HT-29 (cell line): ENCODE measurements around the gene CRIP1. TPM values are rescaled to one million over a fixed set of nuclear protein-coding genes. Genes with fewer than 3 reads are reported as not detected.
A peak's percentile ranks its signal among the peaks of the same experiment; 100 is the strongest.

ENCODE experiments used
- DNase-seq: peaks from one replicate; pipeline ENCODE4 v3.0.0-alpha.2; 2015; ENCODE audit warnings: low spot score
- total RNA-seq: library from RNA; depleted of rRNA; stranded (reverse); fragments of >200 nt; shearing (Covaris generic); gene quantifications from 2 replicates; pipeline ENCODE4 v1.2.3, GENCODE V29; 2014

Gene CRIP1
- total RNA-seq, 1 experiment from 2014 or later, result 791 TPM

DNA sequence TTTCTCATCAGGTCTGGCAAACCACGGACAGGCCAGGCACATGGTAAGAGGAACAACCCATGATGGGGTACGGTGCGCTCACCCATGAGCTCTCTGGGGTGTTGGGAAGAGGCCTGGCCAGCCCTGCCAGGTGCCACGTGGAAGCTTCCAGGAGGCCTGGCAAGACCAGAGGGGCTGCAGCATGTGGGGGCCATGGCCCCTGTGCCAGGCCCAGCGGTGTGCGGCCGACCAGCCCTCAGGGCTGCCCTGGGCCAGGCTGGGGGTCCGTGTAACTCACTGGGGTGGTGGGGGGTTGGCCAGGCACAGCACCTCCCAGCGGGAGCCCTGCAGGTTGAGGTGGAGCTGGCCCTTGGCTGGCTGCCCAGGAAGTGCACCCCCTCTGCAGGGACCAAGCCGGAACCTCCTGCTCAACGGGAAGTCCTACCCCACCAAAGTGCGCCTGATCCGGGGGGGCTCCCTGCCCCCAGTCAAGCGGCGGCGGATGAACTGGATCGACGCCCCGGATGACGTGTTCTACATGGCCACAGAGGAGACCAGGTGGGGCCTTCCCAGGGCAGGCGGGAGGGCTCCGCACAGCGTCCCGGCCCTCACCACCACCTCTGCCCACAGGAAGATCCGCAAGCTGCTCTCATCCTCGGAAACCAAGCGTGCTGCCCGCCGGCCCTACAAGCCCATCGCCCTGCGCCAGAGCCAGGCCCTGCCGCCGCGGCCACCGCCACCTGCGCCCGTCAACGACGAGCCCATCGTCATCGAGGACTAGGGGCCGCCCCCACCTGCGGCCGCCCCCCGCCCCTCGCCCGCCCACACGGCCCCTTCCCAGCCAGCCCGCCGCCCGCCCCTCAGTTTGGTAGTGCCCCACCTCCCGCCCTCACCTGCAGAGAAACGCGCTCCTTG, 17.0 kb upstream of the CRIP1 start:
- DNase-seq, result peak; percentile 89

DNA sequence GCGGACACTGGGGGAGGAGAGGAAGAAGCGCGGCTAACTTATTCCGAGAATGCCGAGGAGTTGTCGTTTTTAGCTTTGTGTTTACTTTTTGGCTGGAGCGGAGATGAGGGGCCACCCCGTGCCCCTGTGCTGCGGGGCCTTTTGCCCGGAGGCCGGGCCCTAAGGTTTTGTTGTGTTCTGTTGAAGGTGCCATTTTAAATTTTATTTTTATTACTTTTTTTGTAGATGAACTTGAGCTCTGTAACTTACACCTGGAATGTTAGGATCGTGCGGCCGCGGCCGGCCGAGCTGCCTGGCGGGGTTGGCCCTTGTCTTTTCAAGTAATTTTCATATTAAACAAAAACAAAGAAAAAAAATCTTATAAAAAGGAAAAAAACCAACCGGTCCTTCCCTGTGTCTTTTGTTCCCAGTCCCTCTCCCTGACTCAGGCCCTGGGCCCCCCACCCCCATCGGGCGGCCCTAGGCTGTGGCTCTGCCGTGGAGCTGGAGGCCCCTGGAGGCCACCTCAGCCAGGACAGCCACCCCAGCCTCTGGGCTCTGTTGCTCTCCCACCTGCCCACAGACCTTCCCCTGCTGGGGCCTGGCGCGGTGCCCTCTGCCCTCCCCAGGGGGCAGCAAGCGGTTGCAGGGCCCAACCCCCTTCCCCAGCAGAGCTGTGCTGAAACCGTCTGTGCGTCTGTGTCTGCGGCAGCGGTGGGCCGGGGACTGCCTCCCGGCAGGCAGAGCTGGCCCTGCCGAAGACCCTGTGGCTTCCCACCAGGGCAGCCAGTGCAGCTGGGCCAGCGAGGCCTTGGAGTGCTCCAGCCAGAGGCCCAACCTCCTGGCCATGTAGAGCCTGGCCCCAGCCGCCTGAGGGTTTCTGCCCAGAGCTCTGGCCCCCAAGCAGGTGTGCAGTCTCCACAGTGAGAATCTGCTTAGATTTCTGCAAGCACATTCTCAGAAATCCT, 16.1 kb upstream of the CRIP1 start:
- no peak for DNase-seq

DNA sequence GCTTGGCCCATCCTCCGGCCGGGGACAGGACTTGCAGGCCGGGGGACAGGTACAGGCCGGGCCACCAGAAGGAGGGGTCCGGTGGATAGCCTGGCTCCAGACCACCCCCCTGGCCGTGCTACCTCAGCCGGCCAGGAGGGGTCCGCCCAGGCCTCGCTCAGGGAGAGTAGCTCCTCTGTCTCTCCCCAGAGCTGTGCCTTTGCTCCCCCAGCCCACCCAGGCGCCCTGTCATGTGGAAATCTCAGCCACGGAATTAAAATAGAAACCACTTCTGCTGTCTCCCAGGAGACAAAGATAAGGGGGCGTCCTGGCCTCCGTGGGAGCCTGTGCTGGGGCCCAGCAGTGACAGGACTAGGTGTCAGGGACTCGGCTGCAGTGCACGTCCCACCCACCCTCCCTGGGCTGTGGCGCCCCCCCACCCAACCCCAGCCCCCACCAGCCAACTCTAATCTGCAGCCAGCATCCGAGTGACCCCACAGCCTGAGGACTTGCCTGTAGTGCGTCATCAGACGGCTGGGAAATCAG, 15.3 kb upstream of the CRIP1 start:
- no peak for DNase-seq

DNA sequence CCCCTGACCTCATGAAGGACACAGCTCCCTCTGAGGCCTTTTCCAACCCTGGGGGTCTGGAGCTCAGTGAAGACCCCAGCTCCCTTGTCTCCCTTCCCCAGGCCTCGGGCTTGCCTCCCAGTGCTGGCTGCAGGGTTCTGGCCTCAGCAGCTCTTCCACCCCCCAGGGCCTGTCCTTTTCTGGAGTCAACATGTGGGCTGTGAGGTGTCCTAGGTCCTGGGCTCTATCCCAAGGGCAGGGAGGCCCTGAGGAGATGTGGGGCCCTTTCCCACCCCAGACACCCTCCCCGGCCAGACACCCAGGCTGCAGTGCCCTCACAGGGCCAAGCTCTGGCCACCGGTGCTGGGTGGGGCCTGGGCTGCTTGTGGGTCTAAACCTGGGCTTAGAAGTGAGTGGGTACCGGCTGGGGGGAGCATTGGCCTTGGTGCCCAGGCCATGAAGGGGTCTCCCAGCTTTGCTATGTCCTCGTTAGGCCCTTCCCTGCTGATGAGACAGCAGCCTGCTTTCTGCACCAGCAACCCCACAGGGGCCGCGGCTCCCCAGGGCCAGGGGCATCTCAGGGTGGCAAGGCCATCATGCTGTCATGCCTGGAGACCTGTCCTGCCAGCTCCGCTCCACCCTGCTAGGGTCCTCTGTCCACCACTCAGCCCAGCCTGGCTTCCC, 14.7 kb upstream of the CRIP1 start:
- DNase-seq, result no peak

DNA sequence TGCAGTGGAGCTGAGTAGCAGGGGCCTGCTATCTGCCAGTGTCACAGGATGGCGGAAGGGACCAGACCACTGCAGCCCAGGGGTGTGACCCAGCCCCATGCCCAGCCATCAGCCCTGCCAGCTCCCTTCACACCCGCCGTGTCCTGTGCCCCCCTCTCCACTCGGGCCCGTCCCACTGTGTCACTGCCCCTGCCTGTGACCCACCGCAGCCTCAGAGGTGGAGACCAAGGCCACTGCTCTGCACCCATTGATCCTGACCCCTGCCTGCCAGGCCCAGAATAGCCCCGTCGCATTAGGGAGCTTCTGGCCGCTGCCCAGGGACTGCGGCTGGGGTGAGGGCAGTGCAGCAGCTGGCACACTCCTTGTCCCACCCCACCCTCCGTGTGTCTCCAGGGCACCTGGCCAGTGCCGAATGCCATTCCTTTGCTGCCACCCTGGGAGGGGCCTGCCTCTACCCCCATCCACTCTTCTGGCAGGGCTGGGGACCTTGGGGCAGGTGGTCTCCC, 14.1 kb upstream of the CRIP1 start:
- peak; percentile 78 for DNase-seq

DNA sequence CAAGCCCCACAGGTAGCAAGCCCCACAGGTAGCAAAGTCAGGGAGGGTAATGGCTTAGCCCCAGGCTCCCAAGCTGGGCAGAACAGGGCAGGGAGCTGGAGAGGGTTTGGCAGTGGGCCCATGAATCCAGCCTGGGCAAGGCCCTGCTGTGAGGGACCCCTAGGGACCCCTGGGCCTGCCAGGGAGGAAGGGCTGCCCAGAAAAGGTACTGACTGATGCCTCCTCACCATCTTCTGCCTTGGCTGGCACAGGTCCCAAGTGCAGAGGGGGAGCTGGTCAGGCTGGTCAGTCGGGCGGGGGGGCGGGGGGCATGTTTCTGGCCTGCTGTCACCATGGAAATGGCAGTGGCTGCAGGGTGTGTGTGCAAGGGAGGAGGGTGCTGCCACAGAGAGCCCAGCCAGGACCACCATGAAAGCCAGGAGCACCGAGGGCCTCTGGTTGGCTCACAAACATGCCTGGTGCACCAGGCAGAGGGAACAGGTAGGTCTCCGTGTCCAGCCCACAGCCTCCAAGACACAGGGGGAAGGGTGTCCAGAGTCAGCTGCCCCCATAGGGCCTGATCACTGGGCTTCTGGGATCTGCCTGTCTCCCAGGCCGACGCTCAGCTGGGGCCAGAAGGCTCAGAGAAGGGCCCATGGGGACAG, 13.5 kb upstream of the CRIP1 start:
- DNase-seq, result peak; percentile 56

DNA sequence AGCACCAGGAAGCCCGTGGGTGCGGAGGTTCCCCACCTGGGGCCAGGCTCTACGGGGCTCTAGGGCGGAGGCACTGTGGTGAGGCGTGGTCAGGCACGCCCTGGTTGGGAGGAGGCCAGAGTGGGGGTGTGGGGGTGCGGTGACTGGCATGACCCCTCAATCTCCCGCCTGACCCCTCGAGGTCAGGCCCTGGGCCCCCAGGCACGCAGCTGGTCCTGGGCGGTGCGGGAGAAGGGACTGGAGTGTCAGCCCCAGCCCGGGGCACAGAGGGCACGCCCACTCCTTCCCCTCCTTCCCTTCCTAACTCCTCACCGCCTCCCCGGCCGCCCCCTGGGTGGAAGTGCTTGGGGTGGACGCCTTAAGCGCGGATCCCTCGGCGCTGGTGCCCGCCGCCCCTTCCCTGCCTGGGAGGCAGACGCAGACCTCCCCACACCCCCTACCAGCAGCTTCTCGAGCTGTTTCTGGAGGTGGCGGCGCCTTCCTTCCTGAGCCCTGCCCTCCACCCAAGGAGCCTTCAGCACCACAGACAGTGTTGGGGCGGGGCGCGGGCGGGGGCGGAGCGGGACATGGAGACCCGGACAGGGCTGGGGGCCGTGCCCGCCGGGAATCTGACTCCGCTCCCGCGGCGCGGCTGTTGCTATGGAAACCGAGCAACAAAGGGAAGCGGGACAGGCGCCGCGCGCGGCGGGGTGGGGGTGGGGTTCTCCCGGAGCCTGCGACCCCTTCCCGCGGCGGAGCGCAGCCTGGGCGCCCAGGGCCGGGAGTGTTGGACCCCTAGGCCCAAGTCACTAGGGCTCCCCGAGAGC, 12.8 kb upstream of the CRIP1 start:
- peak; percentile 82 for DNase-seq

DNA sequence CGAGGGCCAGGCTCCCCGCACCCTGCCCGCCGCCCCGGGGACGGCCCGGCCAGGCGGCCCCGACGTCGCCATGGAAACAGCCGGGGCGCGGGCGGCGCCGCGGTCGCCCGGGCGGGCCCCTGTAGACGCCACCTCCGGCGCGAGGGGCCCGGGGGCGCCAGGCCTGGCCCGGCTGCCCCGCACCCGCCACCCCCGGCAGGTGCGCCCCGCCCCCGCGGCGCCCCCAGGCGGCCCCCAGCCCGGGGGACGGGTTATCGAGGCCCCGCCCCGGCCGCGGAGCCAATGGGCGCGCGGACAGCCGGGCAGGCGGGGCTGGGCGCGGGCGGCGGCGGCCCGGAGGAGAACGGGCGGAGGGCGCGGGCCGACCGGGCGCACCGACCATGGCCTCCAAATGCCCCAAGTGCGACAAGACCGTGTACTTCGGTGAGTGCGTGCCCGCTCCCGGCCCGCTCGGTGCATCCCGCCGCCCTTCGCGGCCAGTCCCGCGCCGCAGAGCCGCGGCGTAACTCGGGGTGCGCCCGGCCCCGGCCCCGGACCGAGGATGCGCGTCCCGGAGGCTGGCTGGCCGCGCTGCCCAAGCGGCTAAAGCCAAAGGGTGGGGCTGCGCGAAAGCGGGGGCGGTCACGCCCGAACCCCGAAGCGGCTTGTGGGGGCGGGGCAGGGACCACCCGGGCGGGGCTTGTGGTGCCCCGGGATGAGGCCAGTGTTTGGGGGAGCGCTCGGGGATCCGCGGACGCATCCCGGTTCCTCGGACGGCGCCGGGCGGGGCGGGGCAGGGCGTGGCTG, 12.0 kb upstream of the CRIP1 start, which contains the start of gene CRIP2:
TSS of gene CRIP2 (plus strand) at position 339 of the 786 bp plus-strand sequence. CDS start at position 381, 42 bp downstream.
- DNase-seq, result peak; percentile 70

DNA sequence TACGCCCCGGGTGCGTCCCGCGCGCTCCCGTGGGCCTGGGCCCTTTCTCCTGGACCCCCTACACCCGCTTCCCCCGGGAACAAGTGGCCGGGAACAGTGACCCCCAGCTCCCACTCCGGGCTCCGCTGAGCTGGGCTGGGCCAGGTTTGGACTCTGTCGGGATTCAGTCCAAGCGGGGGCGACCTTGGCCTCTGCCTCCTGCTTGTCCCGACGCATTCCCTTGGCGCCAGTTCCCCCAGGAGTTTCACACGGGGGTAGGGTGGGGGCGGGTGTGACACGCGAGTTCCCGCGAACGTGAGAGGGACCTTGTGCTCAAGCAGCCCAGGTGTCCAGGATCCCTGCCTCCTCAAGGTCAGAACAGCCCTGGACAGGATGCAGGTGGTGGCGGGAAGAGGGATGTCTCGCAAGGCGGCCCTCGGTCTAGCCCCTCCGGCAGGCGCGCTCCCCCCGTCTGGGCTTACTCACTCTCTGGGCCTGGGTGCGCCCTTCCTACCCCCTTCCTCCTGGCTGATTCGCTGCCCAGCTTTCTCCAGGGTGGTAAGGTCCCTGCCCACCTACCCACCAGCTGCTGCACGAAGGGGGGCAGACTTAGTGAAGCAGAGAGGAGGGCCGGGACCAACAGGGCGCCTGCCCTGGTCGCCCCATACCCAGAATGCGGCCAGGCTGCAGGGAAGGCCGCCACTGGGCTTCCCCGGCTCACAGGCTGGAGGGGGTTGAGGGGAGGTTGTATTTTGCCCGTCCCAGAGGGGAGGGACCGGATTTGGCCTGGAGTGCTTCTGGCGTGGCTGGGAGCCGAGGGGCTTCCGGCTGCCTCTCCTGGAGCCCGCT, 11.2 kb upstream of the CRIP1 start:
- peak; percentile 35 for DNase-seq

DNA sequence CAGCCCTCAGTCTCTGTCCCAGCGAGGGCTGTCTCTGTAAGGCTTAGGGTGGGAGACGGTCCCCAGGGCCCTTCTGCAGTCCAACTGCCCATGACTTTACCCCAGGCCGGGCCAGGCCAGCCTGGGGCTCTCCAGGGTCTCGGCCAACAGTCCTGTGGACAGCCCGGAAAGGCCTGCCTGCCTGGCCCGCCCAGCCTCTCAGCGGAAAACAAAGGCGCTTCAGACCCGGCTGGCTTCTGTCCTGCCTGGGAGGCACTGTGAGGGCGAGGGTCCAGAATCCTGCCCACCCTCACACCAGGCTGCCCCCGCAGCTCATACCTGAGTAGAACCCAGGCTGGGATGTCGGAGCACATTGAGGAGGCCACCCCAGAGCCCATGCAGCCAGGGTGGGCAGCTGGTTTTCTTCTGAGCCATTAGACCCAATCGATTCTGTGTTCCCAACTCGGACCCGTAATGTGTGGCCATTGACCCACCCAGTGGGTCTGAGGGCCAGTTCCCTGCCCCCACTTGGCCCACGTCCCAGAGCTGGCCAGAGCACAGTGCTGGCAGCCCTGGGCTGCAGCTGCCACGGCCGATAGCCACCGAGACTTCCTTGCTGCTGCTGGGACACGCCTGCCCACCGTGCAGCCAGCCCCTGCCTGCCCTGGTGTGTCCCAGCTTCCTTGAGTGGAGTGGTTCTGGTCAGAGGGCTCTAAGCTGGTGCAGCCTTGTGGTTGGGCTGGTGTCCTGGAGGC, 10.4 kb upstream of the CRIP1 start:
- peak; percentile 66 for DNase-seq

DNA sequence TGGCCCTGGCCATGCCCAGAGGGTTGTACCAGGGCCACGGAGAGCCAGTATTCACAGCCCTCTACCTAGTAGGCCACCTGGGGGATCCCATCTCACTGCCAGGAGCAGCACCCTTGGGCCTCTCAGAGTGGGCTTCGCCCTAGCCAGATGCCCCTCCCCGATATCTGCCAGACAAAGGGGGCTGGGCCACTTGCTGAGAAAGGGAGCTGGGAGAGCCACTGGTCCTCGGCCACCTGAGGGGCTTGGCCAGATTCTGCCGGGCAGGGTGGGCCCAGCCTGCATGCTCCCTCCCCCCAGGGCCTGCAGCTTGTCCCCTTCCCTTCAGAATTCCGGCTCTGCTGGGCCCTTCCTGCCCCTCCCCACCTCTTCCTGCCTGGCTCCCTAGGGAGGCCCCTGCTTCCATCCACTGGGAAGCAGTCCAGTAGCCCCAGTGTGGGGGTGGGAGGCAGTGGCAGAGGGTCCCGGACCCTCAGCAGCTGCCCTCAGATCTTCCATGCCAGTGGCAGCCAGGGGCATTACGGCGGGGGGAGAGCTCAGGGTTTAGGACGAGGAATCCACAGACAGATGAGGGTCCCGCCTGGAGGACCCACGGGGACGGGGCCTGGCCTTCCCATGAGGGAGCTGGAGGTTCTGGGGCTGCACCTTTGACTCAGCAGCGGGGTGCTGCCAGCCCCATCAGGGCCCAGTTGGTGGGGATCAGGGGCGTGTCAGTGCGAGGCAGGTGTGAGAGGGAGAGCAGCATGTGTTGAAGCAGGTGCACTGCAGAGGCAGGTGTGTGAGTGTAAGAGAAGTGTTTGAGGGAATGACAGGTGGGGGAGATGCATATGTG, 9.6 kb upstream of the CRIP1 start:
- no peak for DNase-seq

DNA sequence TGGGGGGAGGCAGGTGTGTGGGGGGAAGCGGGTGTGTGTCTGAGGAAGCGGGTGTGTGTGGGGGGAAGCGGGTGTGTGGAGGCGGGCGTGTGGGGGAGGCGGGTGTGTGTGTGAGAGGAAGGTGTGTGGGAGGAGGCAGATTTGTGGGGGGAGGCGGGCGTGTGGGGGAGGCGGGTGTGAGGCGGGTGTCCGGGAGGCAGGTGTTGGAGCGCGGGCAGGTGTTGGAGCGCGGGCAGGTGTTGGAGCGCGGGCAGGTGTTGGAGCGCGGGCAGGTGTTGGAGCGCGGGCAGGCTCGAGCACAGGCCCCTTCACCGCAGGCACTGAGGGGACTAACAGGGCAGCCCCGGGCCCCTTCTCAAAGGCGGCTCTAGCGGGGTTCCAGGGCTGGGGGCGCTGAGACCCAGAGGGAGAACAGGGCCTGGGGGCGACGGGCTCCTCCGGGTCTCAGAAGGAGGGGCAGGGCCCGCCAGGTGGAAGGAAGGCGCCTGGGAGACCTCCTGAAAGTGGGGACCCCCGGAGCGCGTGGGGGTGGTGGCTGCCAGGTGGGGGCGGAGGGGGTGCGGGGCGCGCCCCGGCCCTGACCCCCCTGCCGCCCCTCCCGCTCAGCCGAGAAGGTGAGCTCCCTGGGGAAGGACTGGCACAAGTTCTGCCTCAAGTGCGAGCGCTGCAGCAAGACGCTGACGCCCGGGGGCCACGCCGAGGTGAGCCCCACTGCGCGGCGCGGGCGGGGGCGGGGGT, 8.9 kb upstream of the CRIP1 start:
- DNase-seq, result no peak

DNA sequence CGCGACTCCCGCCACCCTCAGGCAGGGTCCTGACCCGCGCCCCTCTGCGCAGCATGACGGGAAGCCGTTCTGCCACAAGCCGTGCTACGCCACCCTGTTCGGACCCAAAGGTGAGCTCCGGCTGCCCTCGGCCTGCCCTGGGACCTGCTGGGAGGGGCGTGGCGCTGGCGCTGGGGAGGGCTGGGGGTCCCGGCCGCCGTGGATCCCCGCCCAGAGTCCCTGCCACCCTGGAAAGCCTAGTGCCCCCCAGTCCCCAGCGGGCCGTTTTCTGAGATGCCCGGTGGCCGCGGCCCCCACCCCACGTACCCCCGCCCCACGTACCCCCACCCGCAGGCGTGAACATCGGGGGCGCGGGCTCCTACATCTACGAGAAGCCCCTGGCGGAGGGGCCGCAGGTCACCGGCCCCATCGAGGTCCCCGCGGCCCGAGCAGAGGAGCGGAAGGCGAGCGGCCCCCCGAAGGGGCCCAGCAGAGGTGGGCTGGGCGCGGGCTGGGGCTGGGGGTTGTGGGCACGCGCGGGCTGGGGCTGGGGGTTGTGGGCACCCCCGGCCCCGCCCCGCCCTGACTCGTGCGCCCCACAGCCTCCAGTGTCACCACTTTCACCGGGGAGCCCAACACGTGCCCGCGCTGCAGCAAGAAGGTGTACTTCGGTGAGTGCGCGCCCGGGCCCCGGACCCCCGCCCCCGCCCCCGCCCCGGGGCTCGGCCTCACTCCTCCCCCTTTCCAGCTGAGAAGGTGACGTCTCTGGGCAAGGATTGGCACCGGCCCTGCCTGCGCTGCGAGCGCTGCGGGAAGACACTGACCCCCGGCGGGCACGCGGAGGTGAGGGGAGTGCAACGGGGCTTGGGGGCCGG, 8.1 kb upstream of the CRIP1 start:
- DNase-seq, result no peak

DNA sequence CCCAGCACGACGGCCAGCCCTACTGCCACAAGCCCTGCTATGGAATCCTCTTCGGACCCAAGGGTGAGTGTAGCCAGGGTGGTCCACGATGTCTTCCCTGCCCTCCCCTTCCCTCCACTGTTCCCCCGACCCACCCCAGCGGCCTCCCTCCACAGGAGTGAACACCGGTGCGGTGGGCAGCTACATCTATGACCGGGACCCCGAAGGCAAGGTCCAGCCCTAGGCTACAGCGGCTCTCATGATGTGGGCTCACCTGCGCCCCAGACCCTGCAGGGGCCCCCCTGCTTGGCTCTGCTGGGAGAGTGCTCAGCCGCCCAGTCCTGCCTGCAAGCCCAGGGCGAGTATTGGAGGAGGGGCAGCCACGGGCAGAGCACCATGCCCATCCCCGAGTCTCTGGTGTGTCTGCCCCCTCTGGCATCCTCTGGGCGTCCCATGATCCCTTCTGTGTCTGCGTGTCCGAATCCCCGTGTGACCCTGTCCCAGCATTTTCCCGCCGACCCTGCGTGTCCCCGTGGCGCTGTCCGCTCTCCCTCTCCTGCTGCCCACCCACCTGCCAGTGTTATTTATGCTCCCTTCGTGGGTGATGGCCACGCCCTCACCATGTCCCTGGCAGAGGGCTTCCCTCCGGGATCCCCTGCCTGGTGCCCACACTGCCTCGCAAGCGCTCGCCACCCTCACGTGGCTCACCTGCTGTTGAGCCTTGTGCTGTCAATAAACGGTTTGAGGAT, 7.1 kb upstream of the CRIP1 start:
- DNase-seq, result no peak
